Measurements from ENCODE around the gene NTM.

NTM gene

DNA sequence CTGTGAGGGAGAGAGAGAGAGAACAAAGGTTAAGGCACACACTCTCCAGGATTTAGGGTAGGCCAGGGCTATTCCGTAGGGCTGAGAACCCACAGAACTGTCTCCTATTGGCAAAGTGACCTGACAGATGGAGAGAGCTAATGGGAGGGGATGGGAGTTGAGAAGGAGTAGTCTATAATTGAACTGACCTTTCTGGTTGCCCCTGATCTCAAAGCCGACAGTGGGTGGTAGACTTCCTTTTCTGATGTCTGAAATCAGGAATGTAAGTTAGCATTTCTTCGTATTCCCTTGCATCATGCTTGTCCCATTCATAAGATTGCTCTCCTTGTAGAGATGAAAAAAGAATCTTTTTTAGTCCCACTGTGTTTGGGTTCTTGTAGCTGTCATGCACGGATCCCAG, 210.1 kb downstream of the NTM start:
- Histone ChIP-seq H4K8ac (ENCODE audit: low read depth, low read length) (no peak overlapping the region), H3K79me1 (ENCODE audit: low read depth, low read length) (no peaks in the 10 kb centered on the region), H3K23ac (ENCODE audit: low read depth, low read length, poor library complexity) (no peak overlapping the region), H3K4me3 (ENCODE audit: low read length in 2 of 2) (no peak overlapping the region), H2AK5ac (ENCODE audit: low read depth, low read length) (no peak overlapping the region), H3K9ac (ENCODE audit: low read depth, low read length, poor library complexity) (no peak overlapping the region), H2AFZ (ENCODE audit: low read length) (no peak overlapping the region), H4K91ac (ENCODE audit: low read depth, low read length, poor library complexity) (no peak overlapping the region), H3K4me1 (ENCODE audit: control insufficient read depth in 2 of 2, insufficient read depth in 1 of 2, low read depth in 1 of 2, low read length in 2 of 2) (peaks cover 0 to 4% of the 10 kb centered on the region in 2 donors), H3K4me2 (ENCODE audit: insufficient read depth, low read length, poor library complexity, severe bottlenecking) (no peak overlapping the region), H2BK15ac (ENCODE audit: low read length) (no peak overlapping the region), H3K9me3 (replicated peaks in 1 of 2; ENCODE audit: control insufficient read depth in 2 of 2, insufficient read depth in 1 of 2, low read depth in 1 of 2, low read length in 2 of 2) (no peaks in the 10 kb centered on the region), H3K36me3 (replicated peaks in 1 of 2; ENCODE audit: control insufficient read depth in 2 of 2, insufficient read depth in 2 of 2, low read length in 2 of 2) (no peaks in the 10 kb centered on the region), H3K4ac (ENCODE audit: low read length) (no peak overlapping the region), H3K18ac (ENCODE audit: low read length) (no peak overlapping the region), H2BK120ac (ENCODE audit: low read depth, low read length) (no peak overlapping the region), H2BK12ac (ENCODE audit: low read length) (no peak overlapping the region), H3K27me3 (ENCODE audit: control insufficient read depth in 3 of 3, insufficient read depth in 3 of 3, low read depth in 1 of 3, low read length in 3 of 3) (no peaks in the 10 kb centered on the region), H2BK5ac (ENCODE audit: low read length) (no peak overlapping the region), H3K27ac (replicated peaks; ENCODE audit: low read length) (no peak overlapping the region), H3K14ac (ENCODE audit: low read length) (no peak overlapping the region)
- WGBS, 2 donors (ENCODE audit: extremely low coverage in 2 of 2, insufficient read length in 2 of 2, insufficient replicate concordance in 1 of 2) = no CpG with 5 or more reads among the region's 4 CpGs
- no peak for DNase-seq (ENCODE audit: low spot score)

DNA sequence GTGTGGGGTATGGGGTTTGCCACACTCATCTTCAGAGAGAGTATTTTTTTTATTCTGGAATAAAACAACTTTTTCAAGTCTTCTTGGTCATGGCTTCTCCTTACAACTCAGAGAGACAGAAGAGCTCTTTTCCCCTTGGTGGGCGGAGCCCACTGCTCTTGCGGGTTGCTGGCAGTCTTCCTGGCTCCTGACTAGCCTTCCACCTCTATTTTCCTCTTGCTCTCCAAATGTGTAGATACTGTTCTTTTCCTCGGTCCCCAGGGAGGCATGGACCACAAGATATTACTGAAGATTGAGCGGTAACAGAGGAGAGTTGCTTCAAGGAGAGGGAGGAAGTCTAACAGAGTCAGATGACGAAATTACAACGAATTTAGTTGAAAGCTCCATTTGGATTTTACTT, 210.6 kb downstream of the NTM start:
- Histone ChIP-seq H3K9me3 (replicated peaks in 1 of 2; ENCODE audit: control insufficient read depth in 2 of 2, insufficient read depth in 1 of 2, low read depth in 1 of 2, low read length in 2 of 2) (no peaks in the 10 kb centered on the region), H2BK15ac (ENCODE audit: low read length) (no peak overlapping the region), H3K18ac (ENCODE audit: low read length) (no peak overlapping the region), H3K36me3 (replicated peaks in 1 of 2; ENCODE audit: control insufficient read depth in 2 of 2, insufficient read depth in 2 of 2, low read length in 2 of 2) (no peaks in the 10 kb centered on the region), H3K4me2 (ENCODE audit: insufficient read depth, low read length, poor library complexity, severe bottlenecking) (no peak overlapping the region), H4K8ac (ENCODE audit: low read depth, low read length) (no peak overlapping the region), H3K23ac (ENCODE audit: low read depth, low read length, poor library complexity) (no peak overlapping the region), H3K79me1 (ENCODE audit: low read depth, low read length) (no peaks in the 10 kb centered on the region), H3K27me3 (ENCODE audit: control insufficient read depth in 3 of 3, insufficient read depth in 3 of 3, low read depth in 1 of 3, low read length in 3 of 3) (no peaks in the 10 kb centered on the region), H2BK120ac (ENCODE audit: low read depth, low read length) (no peak overlapping the region), H3K14ac (ENCODE audit: low read length) (no peak overlapping the region), H2BK12ac (ENCODE audit: low read length) (no peak overlapping the region), H3K27ac (replicated peaks; ENCODE audit: low read length) (no peak overlapping the region), H3K9ac (ENCODE audit: low read depth, low read length, poor library complexity) (no peak overlapping the region), H3K4ac (ENCODE audit: low read length) (no peak overlapping the region), H3K4me1 (ENCODE audit: control insufficient read depth in 2 of 2, insufficient read depth in 1 of 2, low read depth in 1 of 2, low read length in 2 of 2) (peaks cover 0 to 4% of the 10 kb centered on the region in 2 donors), H3K4me3 (ENCODE audit: low read length in 2 of 2) (no peak overlapping the region), H2AK5ac (ENCODE audit: low read depth, low read length) (no peak overlapping the region), H4K91ac (ENCODE audit: low read depth, low read length, poor library complexity) (no peak overlapping the region), H2AFZ (ENCODE audit: low read length) (no peak overlapping the region), H2BK5ac (ENCODE audit: low read length) (no peak overlapping the region)
- no peak for DNase-seq (ENCODE audit: low spot score)
- WGBS, 2 donors (ENCODE audit: extremely low coverage in 2 of 2, insufficient read length in 2 of 2, insufficient replicate concordance in 1 of 2) = no CpG with 5 or more reads among the region's 6 CpGs

DNA sequence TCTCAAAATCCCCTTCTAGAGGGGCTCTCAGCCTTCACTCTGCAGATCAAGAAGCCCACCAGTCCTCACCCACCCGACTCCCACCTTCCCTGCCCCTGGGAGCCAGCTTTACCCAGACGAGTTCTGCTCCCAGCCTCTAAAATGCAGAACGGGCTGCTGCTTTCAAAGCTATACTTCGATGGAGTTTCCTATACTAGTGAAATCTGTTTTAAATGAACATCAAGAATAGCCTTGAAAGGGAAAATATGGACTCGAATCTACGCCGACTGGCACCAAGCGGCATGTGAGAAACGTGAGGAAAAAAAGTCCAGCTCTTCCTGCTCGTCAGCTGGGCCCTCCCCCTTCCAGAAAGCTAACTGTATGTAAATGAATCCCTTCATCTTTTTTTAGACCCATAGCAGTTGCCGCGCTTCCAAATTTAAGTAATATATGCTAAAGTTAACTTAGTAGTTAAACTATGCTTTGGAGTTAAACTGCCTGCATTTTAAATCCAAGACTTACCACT, 211.7 kb downstream of the NTM start:
- H3K27ac ChIP-seq (replicated peaks; ENCODE audit: low read length) = no peak overlapping the region
- no peak overlapping the region for H4K8ac ChIP-seq (ENCODE audit: low read depth, low read length)

DNA sequence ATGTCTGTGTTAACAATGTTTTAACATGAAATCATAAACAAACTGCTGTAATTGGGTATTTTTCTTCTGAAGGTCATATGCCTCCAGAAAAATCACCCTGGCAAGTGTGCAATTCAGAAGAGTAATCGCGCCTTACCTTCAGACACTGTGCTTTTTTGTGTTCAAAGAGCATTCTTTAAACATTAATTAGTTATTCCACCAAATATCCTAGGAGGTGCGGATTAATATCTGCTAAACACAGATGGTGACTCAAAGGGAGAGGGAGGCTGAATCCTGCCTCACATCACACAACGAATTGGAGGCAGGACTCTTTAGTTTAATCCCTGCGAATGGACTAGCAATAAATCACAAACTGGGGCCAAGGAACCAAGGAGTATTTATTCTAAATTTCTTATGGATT, 213.0 kb downstream of the NTM start:
- Histone ChIP-seq H2AFZ (ENCODE audit: low read length) (no peak overlapping the region), H2BK5ac (ENCODE audit: low read length) (no peak overlapping the region), H4K91ac (ENCODE audit: low read depth, low read length, poor library complexity) (no peak overlapping the region), H3K18ac (ENCODE audit: low read length) (no peak overlapping the region), H3K27me3 (ENCODE audit: control insufficient read depth in 3 of 3, insufficient read depth in 3 of 3, low read depth in 1 of 3, low read length in 3 of 3) (no peaks in the 10 kb centered on the region), H3K14ac (ENCODE audit: low read length) (no peak overlapping the region), H3K36me3 (replicated peaks in 1 of 2; ENCODE audit: control insufficient read depth in 2 of 2, insufficient read depth in 2 of 2, low read length in 2 of 2) (no peaks in the 10 kb centered on the region), H2BK15ac (ENCODE audit: low read length) (no peak overlapping the region), H3K9me3 (replicated peaks in 1 of 2; ENCODE audit: control insufficient read depth in 2 of 2, insufficient read depth in 1 of 2, low read depth in 1 of 2, low read length in 2 of 2) (no peaks in the 10 kb centered on the region), H2BK12ac (ENCODE audit: low read length) (no peak overlapping the region), H3K4ac (ENCODE audit: low read length) (no peak overlapping the region), H2BK120ac (ENCODE audit: low read depth, low read length) (no peak overlapping the region), H3K27ac (replicated peaks; ENCODE audit: low read length) (no peak overlapping the region), H3K23ac (ENCODE audit: low read depth, low read length, poor library complexity) (no peak overlapping the region), H2AK5ac (ENCODE audit: low read depth, low read length) (no peak overlapping the region), H3K79me1 (ENCODE audit: low read depth, low read length) (no peaks in the 10 kb centered on the region), H3K4me2 (ENCODE audit: insufficient read depth, low read length, poor library complexity, severe bottlenecking) (no peak overlapping the region), H3K4me3 (ENCODE audit: low read length in 2 of 2) (no peak overlapping the region), H4K8ac (ENCODE audit: low read depth, low read length) (no peak overlapping the region), H3K9ac (ENCODE audit: low read depth, low read length, poor library complexity) (no peak overlapping the region), H3K4me1 (ENCODE audit: control insufficient read depth in 2 of 2, insufficient read depth in 1 of 2, low read depth in 1 of 2, low read length in 2 of 2) (peaks cover 0 to 2% of the 10 kb centered on the region in 2 donors)
- no peak for DNase-seq (ENCODE audit: low spot score)
- no CpG with 5 or more reads among the region's 5 CpGs for WGBS, 2 donors (ENCODE audit: extremely low coverage in 2 of 2, insufficient read length in 2 of 2, insufficient replicate concordance in 1 of 2)

More for the DNA sequence above, 211.7 kb downstream of the NTM start:
- no peak overlapping the region for H2BK120ac ChIP-seq (ENCODE audit: low read depth, low read length)
- H3K4me3 ChIP-seq (ENCODE audit: low read length in 2 of 2) = no peak overlapping the region
- no peak overlapping the region for H3K4me2 ChIP-seq (ENCODE audit: insufficient read depth, low read length, poor library complexity, severe bottlenecking)
- DNase-seq (ENCODE audit: low spot score) = no peak
- no peak overlapping the region for H2AK5ac ChIP-seq (ENCODE audit: low read depth, low read length)
- H3K14ac ChIP-seq (ENCODE audit: low read length) = no peak overlapping the region
- H3K36me3 ChIP-seq (replicated peaks in 1 of 2; ENCODE audit: control insufficient read depth in 2 of 2, insufficient read depth in 2 of 2, low read length in 2 of 2) = no peaks in the 10 kb centered on the region
- H3K9me3 ChIP-seq (replicated peaks in 1 of 2; ENCODE audit: control insufficient read depth in 2 of 2, insufficient read depth in 1 of 2, low read depth in 1 of 2, low read length in 2 of 2) = no peaks in the 10 kb centered on the region
- H2BK5ac ChIP-seq (ENCODE audit: low read length) = no peak overlapping the region
- no peak overlapping the region for H3K4ac ChIP-seq (ENCODE audit: low read length)
- no peak overlapping the region for H2AFZ ChIP-seq (ENCODE audit: low read length)
- peaks cover 0 to 2% of the 10 kb centered on the region in 2 donors for H3K4me1 ChIP-seq (ENCODE audit: control insufficient read depth in 2 of 2, insufficient read depth in 1 of 2, low read depth in 1 of 2, low read length in 2 of 2)
- WGBS, 2 donors (ENCODE audit: extremely low coverage in 2 of 2, insufficient read length in 2 of 2, insufficient replicate concordance in 1 of 2) = no CpG with 5 or more reads among the region's 12 CpGs
- H3K9ac ChIP-seq (ENCODE audit: low read depth, low read length, poor library complexity) = no peak overlapping the region
- no peak overlapping the region for H3K18ac ChIP-seq (ENCODE audit: low read length)
- H2BK15ac ChIP-seq (ENCODE audit: low read length) = no peak overlapping the region
- H2BK12ac ChIP-seq (ENCODE audit: low read length) = no peak overlapping the region
- no peak overlapping the region for H4K91ac ChIP-seq (ENCODE audit: low read depth, low read length, poor library complexity)
- H3K79me1 ChIP-seq (ENCODE audit: low read depth, low read length) = no peaks in the 10 kb centered on the region
- no peak overlapping the region for H3K23ac ChIP-seq (ENCODE audit: low read depth, low read length, poor library complexity)
- H3K27me3 ChIP-seq (ENCODE audit: control insufficient read depth in 3 of 3, insufficient read depth in 3 of 3, low read depth in 1 of 3, low read length in 3 of 3) = no peaks in the 10 kb centered on the region

Data from neuronal stem cell (in vitro differentiated cells).